Measurements from ENCODE around the gene LRRTM2.

GRCh38 chr5:138828556-138828955 lies 46.6 kb downstream of the LRRTM2 start:
- no peak for TF ChIP-seq POLR2AphosphoS5 (IDR thresholded peaks at IDR 0.05; ENCODE audit: borderline replicate concordance, low read depth, low read length)
- no peak for TF ChIP-seq EZH2 (IDR thresholded peaks at IDR 0.05)
- TF ChIP-seq FOXP2 (optimal IDR thresholded peaks at IDR 0.05; ENCODE audit: control extremely low read depth, extremely low read length, insufficient read depth) = no peak

All from SK-N-MC (cell line).